Measurements from ENCODE around the gene RTKN2. TPM values are rescaled to one million over a fixed set of nuclear protein-coding genes. Genes with fewer than 3 reads are reported as not detected.

RTKN2 gene
- total RNA-seq, 1 experiment from 2014 or later = 14.4 TPM

DNA sequence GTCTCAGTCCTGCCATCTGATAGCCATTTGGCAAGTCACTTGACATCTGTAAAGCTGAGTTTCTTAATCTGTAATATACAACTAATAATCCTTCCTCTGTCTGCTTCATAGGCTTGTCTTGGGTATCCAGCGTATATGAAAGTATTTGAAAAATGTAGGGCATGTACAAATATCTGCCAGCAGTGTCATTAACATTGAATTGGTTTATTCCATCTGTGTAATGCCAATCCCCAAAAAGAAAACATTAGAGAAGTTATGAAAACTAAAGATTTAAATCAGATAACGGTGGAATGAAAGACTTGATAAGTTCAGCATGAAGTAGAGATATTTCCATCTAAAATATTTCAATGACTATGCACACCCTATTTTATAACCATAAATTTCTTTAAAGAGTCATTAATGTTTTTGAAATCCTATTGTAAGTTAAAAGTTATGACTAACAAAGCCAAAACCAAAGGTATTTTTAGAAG, 9.8 kb upstream of the RTKN2 start:
- no peak overlapping the region for H2BK5ac ChIP-seq (ENCODE audit: insufficient read length, low read length)
- no peak overlapping the region for H3K4me3 Mint-ChIP-seq
- H3K27me3 Mint-ChIP-seq (ENCODE audit: low read depth) = no peaks in the 10 kb centered on the region
- no peak overlapping the region for H4K8ac ChIP-seq (replicated peaks; ENCODE audit: insufficient read length, low read depth, low read length)
- H3K18ac ChIP-seq (ENCODE audit: insufficient read length, low read depth, low read length) = no peak overlapping the region
- H3K79me2 ChIP-seq (ENCODE audit: insufficient read depth, low read length) = no peaks in the 10 kb centered on the region
- no peak overlapping the region for H3K56ac ChIP-seq (ENCODE audit: insufficient read length, low read depth, low read length)
- no peak overlapping the region for H4K5ac ChIP-seq (ENCODE audit: insufficient read length, low read depth, low read length)
- H3K9ac ChIP-seq (ENCODE audit: extremely low read depth, insufficient read length, low read length) = no peak overlapping the region
- no peaks in the 10 kb centered on the region; a peak in 1 of 5 replicates for H3K9me3 Mint-ChIP-seq
- H3K27ac ChIP-seq (ENCODE audit: insufficient read length, low read depth, low read length) = no peak overlapping the region
- H3K79me1 ChIP-seq (ENCODE audit: insufficient read depth, low read depth, low read length, poor library complexity, severe bottlenecking) = no peaks in the 10 kb centered on the region
- no peak overlapping the region for H2BK12ac ChIP-seq (ENCODE audit: insufficient read length, low read depth, low read length)
- H2AK5ac ChIP-seq (ENCODE audit: insufficient read length, low read length) = no peak overlapping the region
- H3K23ac ChIP-seq (ENCODE audit: insufficient read length, low read depth, low read length) = no peak overlapping the region
- no peak overlapping the region for H3T11ph ChIP-seq (ENCODE audit: low read length)
- H3K27me3 ChIP-seq (ENCODE audit: insufficient read depth, low read length) = no peaks in the 10 kb centered on the region
- no CpG with 5 or more reads among the region's 2 CpGs for WGBS (ENCODE audit: extremely low coverage, insufficient read length, low lambda C conversion rate)
- no peak overlapping the region for H2BK120ac ChIP-seq (ENCODE audit: low read depth, low read length, poor library complexity, severe bottlenecking)
- TF ChIP-seq CTCF (conservative IDR thresholded peaks at IDR 0.05) = no peak
- no peak overlapping the region for H2BK15ac ChIP-seq (ENCODE audit: low read depth, low read length)
- no peaks in the 10 kb centered on the region for H3K9me3 ChIP-seq (ENCODE audit: control insufficient read depth, low read depth, low read length)
- no peak overlapping the region for H2BK20ac ChIP-seq (ENCODE audit: low read depth, low read length, poor library complexity, severe bottlenecking)
- H3K4me1 ChIP-seq (ENCODE audit: insufficient read depth, low read length) = no peaks in the 10 kb centered on the region
- H3K4me1 Mint-ChIP-seq = no peaks in the 10 kb centered on the region
- H3K4ac ChIP-seq (ENCODE audit: low read depth, low read length) = no peak overlapping the region
- H3K27ac Mint-ChIP-seq = no peak overlapping the region
- no peaks in the 10 kb centered on the region for H3K23me2 ChIP-seq (ENCODE audit: insufficient read length, low read depth, low read length, poor library complexity, severe bottlenecking)
- no peak for DNase-seq
- no peak overlapping the region for H2AFZ ChIP-seq (ENCODE audit: low read length)
- no peak overlapping the region for H4K91ac ChIP-seq (ENCODE audit: insufficient read length, low read depth, low read length)
- H4K20me1 ChIP-seq (ENCODE audit: control insufficient read depth, insufficient read depth, insufficient read length) = no peaks in the 10 kb centered on the region
- no peak overlapping the region for H3K14ac ChIP-seq (ENCODE audit: insufficient read depth, low read length)
- H3K36me3 Mint-ChIP-seq (ENCODE audit: insufficient read depth in 1 of 3, low read depth in 3 of 3) = no peaks in the 10 kb centered on the region
- no peak overlapping the region for H3K4me2 ChIP-seq (ENCODE audit: insufficient read depth, insufficient read length, low read length)

All from H9 (cell line).